Measurements from ENCODE around the gene MSI2.
"Not testable (repeated sequence)": the region's sequence is repeated elsewhere in the genome, so short reads cannot be mapped to it uniquely, and the experiment has no call there.

The MSI2 gene

GRCh38 chr17:57617218-57617617 is 360.9 kb downstream of the MSI2 start:
- no peak for DNase-seq (ENCODE audit: low read depth)
- no peak overlapping the region for H3K4me3 ChIP-seq (ENCODE audit: low read depth, low read length)
- TF ChIP-seq CTCF (IDR thresholded peaks at IDR 0.05; ENCODE audit: insufficient read depth, low read depth, low read length, missing control alignments) = no peak

- no peak for DNase-seq (ENCODE audit: low read depth)
- TF ChIP-seq CTCF (IDR thresholded peaks at IDR 0.05; ENCODE audit: insufficient read depth, low read depth, low read length, missing control alignments) = no peak
- H3K4me3 ChIP-seq (ENCODE audit: low read depth, low read length) = no peak overlapping the region
Observed at GRCh38 chr17:57619061-57619937, 363.0 kb downstream of the MSI2 start.

GRCh38 chr17:57620576-57620975 is 364.3 kb downstream of the MSI2 start:
- no peak for TF ChIP-seq CTCF (IDR thresholded peaks at IDR 0.05; ENCODE audit: insufficient read depth, low read depth, low read length, missing control alignments)
- no peak overlapping the region for H3K4me3 ChIP-seq (ENCODE audit: low read depth, low read length)
- DNase-seq (ENCODE audit: low read depth) = no peak

- not testable (repeated sequence) for DNase-seq (ENCODE audit: low read depth); H3K4me3 ChIP-seq (ENCODE audit: low read depth, low read length)
Observed at GRCh38 chr17:57621791-57622190, 365.5 kb downstream of the MSI2 start.

- TF ChIP-seq CTCF (IDR thresholded peaks at IDR 0.05; ENCODE audit: insufficient read depth, low read depth, low read length, missing control alignments) = no peak
- no peak overlapping the region for H3K4me3 ChIP-seq (ENCODE audit: low read depth, low read length)
- DNase-seq (ENCODE audit: low read depth) = no peak
Observed at GRCh38 chr17:57622306-57622682, 366.0 kb downstream of the MSI2 start.

GRCh38 chr17:57622683-57623433 is 366.5 kb downstream of the MSI2 start:
- no peak overlapping the region for H3K4me3 ChIP-seq (ENCODE audit: low read depth, low read length)
- TF ChIP-seq CTCF (IDR thresholded peaks at IDR 0.05; ENCODE audit: insufficient read depth, low read depth, low read length, missing control alignments) = no peak
- peak; percentile 70 for DNase-seq (ENCODE audit: low read depth)

GRCh38 chr17:57623620-57624019 is 367.3 kb downstream of the MSI2 start:
- no peak for TF ChIP-seq CTCF (IDR thresholded peaks at IDR 0.05; ENCODE audit: insufficient read depth, low read depth, low read length, missing control alignments)
- DNase-seq (ENCODE audit: low read depth) = no peak
- no peak overlapping the region for H3K4me3 ChIP-seq (ENCODE audit: low read depth, low read length)
